GM19467 (cell line): Measurements from ENCODE around the gene KISS1R.
"Not testable (repeated sequence)": the region's sequence is repeated elsewhere in the genome, so short reads cannot be mapped to it uniquely, and the experiment has no call there.

ENCODE experiments used
- ATAC-seq: cut with Tn5 transposase; IDR thresholded peaks from one replicate; pipeline ENCODE4 v1.9.1; 2021; ENCODE audit warnings: mild to moderate bottlenecking, moderate library complexity; ENCODE audit not compliant: unreplicated experiment

The KISS1R gene

DNA sequence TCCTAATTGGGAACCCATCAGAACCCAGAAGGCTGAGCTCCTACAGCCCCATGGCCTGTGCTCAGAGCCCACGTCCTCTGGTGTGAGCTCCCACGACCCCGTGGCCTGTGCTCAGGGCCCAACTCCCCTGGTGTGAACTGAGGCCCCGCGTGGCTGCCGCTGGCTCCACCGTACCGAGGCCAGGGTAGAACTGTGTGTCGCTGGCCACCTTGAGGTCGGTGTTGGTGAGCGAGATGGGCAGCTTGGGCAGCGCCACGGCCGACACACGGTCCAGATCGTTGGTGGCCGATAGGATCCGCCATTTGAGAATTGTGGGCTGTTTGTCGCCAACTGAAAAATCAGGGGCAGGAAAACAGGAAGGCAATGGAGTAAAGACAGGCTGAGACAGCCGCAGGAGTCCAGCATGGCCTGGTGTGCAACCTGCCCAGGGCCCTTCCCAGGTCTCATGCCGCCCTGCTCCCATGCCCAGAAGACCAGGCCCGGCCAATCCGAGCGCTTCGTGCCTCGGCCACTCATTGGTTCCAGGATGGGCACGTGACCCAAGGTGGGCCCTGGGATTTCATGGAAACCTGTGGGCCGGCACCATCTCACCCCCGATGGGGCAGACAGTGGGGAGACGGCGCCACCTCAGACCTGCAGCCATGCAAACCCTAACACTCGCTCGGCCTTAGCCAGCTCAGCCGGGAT, 35.6 kb upstream of the KISS1R start:
- no peak for ATAC-seq

DNA sequence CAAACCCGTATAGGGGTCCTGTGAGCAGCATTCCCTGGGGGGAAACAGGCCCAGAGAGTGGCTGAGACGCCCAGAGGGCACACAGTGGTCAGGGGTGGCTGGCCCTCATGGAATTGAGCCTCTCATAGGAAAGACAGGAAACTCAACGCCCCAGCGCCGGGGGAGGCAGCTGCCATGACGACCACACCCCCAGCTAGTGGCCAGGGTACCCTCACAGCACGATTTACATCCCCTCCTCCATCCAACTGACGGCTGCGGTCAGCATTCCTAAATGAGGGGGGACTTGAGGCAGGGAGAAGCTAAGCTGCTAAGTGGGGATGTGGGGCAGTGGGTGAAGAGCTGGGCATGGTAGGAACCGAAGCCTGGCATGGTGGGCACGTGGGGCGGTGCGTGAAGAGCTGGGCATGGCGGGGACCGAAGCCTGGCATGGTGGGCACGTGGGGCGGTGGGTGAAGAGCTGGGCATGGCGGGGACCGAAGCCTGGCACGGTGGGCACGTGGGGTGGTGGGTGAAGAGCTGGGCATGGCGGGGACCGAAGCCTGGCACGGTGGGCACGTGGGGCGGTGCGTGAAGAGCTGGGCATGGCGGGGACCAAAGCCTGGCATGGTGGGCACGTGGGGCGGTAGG, 34.1 kb upstream of the KISS1R start:
- ATAC-seq, result no peak

DNA sequence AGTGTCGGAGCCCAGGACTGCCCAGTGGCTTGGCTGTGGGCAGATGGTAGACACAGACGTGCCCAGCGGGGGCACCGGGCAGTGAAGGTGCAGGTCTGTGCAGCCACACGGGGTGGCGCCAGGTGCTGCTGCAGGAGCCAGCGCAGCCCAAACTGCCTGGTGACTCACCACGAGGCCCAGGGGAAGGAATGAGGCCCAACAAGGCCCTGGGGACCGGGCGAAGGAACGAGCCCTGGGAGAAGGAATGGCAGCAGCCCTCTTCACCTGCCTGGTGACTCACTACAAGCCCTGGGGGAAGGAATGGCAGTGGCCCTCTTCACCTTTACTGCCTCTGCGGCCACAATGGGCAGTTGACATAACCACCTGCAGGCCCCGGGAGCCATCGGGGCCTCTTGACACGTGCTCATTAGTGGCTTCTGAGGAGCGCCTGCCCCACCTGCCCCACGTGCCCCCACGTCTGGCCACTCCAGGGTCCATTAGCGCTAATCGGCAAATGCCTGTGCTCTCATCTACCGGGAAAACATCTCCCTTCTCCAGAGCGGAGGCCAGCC, 33.4 kb upstream of the KISS1R start:
- ATAC-seq, result no peak

DNA sequence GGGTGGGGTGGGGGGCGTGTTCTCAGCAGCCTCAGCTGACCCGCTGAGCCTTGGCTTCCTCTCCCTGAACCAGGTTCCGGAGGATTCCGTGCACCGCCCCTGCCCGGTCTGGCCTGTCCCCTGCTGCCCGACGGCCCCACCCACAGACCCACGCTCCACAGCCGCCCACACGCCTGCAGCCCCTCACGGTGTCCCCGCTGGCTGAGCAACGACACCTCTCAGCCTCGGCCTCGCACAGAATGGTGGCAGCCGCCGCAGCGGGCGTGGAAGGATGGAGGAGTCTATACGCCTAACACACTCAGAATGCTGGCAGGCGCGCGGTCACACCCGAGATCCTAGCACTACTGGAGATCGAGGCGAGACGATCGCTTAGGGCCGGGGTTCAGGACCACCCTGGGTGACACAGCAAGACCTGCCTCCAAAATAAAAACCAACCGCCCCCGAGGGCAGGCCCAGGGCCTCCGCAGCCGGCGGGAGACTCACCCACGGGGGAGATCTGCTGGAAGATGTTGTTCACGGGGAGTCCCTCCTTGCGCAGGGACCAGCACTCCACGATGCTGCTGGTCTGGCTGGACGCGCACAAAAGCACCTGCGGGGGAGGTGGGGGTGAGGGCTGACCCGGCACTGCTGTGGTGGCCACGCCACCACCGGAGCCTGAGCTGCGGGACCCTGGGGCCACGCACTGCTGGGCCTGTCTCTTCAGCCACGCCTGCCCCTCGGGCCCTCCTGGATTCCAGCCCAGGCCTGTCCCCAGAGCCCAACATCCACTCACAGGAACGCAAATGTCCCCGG, 32.5 kb upstream of the KISS1R start:
- no peak for ATAC-seq

DNA sequence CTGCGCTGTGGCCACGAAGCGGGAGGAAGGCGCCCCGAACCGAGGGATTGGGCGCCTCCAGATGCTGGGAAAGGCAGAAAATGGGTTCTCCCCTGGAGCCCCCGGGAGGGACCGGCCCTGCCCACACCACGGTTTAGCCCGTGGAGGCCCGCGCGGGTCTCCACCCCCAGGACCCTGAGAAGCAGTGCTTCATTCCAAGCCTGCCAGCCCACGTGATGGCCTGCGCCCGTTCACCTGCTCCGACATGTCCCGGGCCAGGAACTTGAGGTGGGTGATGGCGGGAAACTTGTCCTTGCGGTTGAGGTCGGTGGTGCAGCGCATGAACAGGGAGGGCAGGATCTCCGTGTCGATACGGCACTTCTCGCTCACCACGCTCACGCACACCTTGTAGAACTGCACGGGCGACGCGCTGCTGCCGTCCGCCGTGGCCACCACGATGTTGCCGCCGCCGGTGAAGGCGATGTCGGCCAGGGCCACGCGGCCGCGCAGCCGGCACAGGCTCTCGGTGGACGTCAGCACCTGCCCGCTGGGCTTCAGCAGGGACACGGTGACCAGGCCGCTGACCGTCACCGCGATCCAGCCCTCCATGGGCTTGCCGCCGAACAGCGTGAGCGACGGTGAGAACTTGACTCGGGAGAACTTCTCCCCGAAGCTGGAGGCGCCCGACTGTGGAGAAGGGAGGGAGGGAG, 31.5 kb upstream of the KISS1R start:
- no peak for ATAC-seq

DNA sequence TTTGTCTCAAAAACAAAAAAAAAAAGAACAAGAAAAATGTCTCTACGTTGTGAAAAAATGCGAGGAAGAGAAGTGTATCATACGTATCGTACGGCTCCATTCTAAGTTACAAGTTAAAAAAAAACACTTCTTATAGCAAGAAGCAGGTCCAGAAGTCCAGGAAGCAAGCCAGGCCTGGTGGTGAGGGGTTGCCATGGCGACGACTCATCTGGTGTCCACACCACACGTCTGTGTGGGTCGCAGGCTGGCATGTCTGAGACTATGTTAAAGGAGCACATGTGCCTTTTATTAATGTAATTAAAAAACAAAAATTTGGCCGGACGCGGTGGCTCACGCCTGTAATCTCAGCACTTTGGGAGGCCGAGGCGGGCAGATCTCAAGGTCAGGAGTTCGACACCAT, 30.1 kb upstream of the KISS1R start:
- ATAC-seq, result no peak

DNA sequence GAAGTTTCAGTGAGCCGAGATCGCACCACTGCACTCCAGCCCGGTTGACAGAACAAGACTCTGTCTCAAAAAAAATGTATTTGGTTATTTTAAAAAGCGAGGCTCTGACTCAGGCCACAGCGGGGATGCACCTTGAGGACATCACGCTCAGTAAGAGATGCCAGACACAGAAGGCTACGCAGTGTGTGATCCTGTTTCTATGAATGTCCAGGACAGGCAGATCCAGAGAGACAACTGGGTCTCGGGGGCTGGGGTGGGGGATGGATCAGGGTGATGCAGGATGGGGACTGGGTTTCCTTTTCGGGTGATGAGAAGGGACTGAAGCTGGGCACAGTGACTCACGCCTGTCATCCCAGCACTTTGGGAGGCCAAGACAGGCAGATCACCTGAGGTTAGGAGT, 29.5 kb upstream of the KISS1R start:
- no peak for ATAC-seq

DNA sequence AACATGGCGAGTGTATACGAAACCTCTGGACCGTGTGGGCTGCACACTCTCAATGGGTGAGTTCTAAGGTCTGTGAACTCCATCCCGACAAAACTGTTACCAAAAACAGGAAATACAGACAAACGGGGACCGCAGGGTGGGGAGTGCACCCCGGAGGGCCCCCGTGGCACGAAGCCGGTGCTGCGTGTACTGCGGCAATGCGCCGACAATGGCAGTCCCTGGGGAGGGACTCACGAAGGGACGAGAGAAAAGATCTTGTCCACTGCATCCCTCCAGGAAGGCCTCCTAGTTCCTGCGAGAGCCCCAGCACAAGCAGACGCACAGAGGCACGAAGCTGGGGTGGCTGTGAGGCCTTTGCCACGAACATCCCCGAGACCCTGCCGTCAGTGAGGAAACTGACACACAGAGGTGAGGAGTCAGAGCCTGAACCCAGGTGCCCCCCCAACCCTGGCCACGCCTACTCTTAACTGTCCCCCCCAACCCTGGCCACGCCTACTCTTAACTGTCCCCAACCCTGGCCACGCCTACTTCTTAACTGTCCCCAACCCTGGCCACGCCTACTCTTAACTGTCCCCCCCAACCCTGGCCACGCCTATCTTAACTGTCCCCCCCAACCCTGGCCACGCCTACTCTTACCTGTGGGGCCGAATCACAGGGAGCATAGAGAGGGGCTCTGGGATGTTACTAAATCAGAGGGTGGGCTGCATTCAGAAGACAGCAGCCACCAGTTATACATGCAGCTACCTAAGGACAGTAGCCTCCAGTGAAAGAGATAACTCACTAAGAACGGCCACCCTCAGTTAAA, 28.4 kb upstream of the KISS1R start:
- ATAC-seq, result no peak

DNA sequence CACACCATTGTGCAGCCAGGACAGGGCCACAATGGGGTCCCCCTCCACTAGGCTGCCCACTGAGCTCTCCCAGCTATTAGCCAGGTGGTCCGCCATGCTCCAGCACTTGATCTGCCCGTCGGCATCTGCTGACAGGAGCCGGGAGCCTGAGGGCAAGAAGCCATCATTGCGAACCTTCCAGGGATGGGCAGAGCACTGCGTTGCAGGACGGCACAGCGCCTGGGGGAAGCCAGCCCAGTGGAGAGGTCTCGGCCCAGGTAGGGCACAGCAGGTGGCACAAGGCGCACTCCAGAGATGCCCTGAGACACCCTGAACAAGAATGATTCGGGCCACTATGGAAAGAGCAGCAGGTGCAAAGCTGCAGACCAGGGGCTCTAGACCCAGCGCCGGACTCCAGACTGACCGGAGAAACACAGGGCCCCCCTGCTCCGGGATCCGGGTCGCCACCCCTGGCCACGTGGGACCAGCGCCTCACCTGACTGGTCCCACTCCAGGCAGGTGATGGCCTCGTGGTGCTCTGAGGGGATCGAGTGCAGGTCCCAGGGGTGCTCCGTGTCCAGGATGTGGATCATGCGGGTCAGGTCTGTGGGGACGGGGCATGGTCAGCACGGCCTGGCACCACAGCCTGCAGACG, 27.4 kb upstream of the KISS1R start:
- no peak for ATAC-seq

DNA sequence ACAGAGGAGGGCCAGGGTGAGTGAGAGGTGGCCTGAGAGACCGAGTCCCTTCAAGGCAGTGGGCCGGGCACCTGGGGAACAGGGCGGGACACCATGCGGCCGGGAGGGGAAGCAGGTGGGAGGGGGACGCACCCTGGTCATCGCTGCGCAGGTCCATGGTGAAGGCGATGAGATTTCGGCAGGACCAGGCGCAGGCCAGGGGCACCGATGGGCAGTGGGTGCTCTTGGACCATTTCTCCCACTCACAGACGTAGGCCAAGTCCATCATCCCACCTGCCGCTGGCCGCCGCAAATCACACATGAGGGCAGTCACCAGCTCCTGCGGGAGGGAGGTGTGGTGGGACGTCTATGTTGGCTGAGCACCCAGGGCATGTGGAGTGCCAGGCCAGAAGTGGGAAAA, 26.3 kb upstream of the KISS1R start:
- ATAC-seq, result no peak

DNA sequence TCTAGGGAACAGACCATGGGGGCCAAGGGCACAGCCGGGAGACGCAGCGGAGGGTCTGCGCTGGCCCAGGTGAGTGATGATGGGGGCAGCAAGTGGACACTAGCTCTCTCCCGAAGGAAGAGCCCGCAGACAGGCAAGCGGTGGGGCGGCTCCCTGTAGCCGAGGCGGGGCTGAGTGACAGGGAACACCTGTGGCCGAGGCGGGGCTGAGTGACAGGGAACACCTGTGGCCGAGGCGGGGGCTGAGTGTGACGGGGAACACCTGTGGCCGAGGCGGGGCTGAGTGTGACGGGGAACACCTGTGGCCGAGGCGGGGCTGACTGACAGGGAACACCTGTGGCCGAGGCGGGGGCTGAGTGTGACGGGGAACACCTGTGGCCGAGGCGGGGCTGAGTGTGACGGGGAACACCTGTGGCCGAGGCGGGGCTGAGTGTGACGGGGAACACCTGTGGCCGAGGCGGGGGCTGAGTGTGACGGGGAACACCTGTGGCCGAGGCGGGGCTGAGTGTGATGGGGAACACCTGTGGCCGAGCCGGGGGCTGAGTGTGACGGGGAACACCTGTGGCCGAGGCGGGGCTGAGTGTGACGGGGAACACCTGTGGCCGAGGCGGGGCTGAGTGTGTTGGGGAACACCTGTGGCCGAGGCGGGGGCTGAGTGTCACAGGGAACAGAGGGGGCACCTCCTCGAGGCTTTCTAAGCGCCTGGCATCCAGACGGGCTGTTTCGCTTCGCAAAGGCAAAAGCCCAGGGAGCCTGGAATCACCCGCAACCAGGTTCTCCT, 25.5 kb upstream of the KISS1R start:
- ATAC-seq, result not testable (repeated sequence)

DNA sequence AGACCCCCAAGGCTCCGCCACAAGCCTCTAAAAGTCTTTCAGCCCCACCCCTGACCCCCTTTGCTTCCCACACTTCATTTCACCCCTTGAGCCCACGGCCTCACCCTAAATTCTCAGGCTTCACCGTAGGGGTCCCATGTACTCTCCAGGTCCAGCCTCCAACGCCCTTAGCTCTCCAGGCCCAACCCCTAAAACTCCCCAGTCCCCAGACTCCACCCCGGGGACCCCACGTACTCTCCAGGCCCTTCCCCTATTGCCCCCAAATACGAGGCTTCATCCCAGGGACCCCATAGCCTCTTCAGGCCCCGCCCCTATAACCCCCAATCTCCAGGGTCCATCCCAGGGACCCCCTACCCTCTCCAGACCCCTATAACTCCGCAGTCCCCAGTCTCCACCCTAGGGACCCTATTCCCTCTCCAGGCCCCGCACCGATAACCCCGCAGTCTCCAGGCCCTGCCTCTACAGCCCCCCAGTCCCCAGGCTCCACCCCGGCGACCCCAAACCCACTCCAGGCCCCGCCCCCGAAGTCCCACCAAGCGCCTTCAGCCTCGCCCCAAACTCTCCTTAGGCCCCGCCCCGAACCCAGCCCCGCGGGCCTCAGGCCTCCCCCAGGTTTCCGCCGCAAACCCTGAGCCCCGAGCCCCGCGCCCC, 24.8 kb upstream of the KISS1R start:
- ATAC-seq, result no peak

DNA sequence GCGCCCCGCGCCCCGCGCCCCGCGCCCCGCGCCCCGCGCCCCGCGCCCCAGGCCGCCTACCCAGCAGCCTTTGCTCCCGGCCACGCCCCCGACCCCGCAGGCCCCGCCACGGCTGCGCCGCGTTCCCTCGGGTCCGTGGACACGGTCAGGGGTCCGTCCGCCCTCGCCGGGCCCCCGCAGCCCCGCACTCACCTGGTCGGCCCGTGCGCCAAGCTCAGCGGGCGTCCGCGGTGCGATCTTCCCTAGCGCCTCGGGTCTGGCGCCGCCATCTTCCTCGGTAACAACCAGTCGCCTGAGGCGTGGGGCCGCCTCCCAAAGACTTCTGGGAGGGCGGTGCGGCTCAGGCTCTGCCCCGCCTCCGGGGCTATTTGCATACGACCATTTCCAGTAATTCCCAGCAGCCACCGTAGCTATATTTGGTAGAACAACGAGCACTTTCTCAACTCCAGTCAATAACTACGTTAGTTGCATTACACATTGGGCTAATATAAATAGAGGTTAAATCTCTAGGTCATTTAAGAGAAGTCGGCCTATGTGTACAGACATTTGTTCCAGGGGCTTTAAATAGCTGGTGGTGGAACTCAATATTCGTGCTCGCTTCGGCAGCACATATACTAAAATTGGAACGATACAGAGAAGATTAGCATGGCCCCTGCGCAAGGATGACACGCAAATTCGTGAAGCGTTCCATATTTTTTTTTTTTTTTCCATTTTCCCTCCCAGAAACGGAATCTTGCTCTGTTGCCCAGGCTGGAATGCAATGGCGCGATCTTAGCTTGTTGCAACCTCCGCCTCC, 24.0 kb upstream of the KISS1R start, which contains the start of the genes MED16 and RNU6-9:
Gene MED16 (minus strand): TSS at position 294 of the 796 bp plus-strand sequence. CDS start 2,056 bp downstream, outside the sequence.
Gene RNU6-9 (plus strand): TSS at position 591 of the 796 bp plus-strand sequence.
- peak; percentile 59 for ATAC-seq

DNA sequence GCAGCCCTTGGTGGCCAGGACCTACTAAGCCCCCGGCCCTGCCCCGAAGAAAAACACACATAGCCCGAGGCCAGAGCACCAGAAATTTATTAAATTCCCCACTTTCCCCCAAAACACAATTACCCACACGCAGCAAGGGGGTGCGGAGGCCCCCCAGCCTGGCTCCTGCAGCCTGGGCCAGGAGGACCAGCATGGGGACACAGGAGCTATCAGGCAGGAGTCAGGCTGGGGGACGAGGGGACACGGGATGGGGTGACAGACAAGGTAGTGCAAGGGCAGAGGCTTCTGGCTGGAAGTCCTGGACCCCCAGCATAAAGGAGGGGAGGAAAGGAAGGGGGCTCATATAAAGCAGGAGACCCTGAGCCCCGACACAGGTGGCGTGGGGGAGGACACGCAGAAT, 20.7 kb upstream of the KISS1R start:
- no peak for ATAC-seq

DNA sequence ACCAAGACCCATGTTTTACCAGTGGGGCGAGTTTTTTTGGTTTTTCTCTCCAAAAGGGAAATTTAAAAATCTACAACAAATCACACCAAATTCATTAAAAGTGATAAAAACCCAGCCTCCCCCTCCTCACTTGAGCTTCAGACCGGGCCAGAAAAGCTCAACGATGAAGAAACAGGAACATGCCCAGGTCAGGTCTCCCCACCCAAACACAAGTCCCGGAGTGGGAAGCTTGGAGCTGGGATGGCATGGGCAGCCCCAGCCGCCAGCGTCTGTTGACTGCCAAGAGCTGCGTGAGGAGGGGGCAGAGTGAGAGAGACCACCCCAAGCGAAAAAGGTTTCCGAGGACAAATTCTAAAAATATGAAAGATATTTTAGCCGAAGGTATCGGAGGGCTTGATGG, 20.1 kb upstream of the KISS1R start:
- no peak for ATAC-seq

DNA sequence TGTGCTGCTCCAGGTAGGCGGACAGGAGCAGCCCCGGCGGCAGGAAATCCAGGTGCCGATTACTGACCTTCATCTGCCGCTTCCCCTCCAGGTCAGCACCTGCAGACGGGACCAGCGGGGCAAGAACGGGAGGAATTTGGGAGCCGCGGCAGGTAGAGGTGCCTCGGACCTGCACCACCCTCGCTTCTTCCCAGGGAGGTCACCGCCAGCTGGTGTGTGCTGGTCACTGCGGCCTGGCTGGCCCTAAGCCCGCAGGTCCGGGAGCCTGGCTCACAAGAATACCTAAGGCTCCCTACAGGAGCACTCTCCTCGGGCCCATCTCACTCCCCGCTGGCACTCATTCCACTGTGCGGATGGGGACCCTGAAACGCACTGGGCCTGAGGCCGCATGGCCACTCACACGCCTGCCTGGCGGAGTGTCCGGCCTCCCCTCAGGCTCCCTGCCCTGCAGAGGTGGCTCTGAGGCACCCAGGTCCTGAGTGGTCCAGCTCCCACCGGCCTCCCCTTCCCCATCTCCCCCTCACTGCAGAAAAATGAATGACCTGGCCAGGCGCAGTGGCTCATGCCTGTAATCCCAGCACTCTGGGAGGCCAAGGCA, 19.6 kb upstream of the KISS1R start:
- no peak for ATAC-seq

DNA sequence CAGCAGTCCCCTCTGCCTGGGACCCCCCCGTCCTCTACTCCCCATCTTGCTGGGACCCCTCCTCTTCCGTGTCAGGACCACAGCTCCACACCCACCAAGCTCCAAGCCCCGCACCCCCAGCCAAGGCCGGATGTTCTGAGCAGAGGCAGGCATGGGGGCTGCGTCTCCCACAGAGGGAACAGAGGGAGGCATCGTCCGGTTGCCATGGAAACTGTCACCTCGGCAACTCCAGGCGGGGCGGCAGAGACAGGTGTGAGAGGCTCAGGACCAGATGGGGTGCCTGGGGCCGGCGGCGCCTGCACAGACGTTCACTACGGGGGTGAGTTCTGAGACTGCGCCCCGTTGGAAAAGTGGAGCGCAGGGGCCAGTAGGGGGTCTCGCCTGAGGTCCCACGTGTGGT, 18.5 kb upstream of the KISS1R start:
- ATAC-seq, result no peak
